Choroid plexus epithelial cell (primary cell): ENCODE measurements around the gene HORMAD1.

Source experiments
- DNase-seq: peaks from one replicate; pipeline ENCODE4 v3.0.0-alpha.2; 2010; ENCODE audit warnings: low read depth
- H3K4me3 ChIP-seq: 2 replicates; pipeline ENCODE4 v1.5.1; 2011; ENCODE audit warnings: low read depth, mild to moderate bottlenecking, control low read depth, low read length, moderate library complexity
- TF ChIP-seq, protein P1 (sequence below): conservative IDR thresholded peaks from 2 replicates; pipeline ENCODE4 v1.5.1; 2011; ENCODE audit warnings: low read depth, mild to moderate bottlenecking, control low read depth, inconsistent platforms, low read length, moderate library complexity

Gene HORMAD1

DNA sequence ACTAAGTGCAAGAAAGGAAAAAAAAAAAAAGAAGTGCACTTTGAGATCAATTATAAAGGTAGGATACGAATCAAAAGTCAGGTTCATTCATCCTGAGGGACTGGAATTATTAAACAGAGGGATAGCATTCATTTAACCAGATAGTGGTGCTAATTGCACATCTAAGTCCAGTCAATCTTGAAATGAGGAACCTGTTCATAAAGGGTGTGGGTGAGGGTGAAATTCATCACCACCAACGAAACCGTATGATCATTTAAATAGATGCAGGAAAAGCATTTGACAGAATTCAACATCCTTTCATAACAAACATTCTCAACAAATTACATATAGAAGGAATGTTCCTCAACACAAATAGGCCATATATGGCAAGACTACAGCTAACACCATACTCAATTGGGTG lies 39.3 kb upstream of the HORMAD1 start:
- no peak for DNase-seq
- TF ChIP-seq, protein P1, sequence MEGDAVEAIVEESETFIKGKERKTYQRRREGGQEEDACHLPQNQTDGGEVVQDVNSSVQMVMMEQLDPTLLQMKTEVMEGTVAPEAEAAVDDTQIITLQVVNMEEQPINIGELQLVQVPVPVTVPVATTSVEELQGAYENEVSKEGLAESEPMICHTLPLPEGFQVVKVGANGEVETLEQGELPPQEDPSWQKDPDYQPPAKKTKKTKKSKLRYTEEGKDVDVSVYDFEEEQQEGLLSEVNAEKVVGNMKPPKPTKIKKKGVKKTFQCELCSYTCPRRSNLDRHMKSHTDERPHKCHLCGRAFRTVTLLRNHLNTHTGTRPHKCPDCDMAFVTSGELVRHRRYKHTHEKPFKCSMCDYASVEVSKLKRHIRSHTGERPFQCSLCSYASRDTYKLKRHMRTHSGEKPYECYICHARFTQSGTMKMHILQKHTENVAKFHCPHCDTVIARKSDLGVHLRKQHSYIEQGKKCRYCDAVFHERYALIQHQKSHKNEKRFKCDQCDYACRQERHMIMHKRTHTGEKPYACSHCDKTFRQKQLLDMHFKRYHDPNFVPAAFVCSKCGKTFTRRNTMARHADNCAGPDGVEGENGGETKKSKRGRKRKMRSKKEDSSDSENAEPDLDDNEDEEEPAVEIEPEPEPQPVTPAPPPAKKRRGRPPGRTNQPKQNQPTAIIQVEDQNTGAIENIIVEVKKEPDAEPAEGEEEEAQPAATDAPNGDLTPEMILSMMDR: no peak

DNA sequence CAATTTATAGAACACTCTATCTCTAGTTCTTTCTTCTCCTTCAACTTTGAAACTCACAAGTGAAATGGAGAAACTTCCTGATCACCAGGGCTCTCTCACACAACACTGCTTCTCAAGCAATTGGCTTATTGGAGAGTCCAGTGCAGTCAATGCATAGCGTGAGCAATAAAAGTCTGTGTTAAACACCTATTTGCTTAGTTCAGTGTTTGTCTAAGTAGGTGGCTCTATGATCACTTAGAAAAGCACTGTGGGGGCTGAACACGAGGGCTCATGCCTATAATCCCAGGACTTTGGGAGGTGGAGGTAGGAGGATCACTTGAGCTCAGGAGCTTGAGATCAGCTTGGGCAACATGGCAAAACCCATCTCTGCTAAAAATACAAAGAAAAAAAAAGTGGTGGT lies 32.7 kb upstream of the HORMAD1 start:
- DNase-seq: no peak
- TF ChIP-seq, protein P1: no peak
- no peak overlapping the region for H3K4me3 ChIP-seq

More for the DNA sequence above, 39.3 kb upstream of the HORMAD1 start:
- H3K4me3 ChIP-seq: no peak overlapping the region

DNA sequence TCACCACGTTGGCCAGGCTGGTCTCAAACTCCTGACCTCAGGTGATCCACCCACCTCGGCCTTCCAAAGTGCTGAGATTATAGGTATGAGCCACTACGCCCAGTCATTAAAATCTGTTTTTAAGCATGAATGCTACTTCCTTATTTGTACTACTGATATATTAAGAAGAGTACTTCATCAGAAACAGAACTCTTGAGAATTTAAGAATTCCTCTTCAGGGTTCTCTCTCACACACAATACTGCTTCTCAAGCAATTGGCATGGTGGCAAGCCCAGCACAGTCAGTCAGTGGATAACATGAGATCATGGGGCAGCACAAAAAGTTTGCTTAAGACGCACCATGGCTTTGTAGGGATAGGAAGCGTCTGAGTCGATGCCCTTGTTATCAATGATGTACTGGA lies 30.7 kb upstream of the HORMAD1 start:
- TF ChIP-seq, protein P1: no peak
- H3K4me3 ChIP-seq: no peak overlapping the region
- no peak for DNase-seq

DNA sequence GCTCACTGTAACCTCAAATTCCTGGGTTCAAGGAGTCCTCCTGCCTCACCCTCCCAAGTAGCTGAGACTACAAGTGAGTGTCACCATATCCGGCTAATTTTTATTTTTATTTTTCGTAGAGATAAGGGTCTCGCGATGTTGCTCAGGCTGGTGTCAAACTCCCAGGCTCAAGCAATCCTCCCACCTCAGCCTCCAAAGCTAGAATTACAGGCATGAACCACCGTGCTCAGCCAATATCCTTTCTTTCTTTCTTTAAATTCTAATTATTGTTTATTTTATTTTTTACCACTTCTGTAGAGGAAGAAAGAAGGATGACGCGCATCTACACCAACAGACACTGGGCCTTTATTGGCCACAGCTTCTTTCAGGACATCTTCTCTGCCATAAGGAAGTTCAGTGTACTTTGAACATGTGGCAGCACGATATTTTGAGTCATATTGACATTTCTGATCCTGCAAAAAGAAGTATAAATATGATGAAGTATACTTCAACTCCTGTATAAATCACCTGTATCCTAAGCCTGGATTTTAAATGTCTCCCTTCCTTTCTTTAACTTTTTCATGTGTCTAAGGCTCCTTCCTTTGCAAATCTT lies 29.1 kb upstream of the HORMAD1 start:
- DNase-seq: no peak
- H3K4me3 ChIP-seq: no peak overlapping the region
- TF ChIP-seq, protein P1: no peak

DNA sequence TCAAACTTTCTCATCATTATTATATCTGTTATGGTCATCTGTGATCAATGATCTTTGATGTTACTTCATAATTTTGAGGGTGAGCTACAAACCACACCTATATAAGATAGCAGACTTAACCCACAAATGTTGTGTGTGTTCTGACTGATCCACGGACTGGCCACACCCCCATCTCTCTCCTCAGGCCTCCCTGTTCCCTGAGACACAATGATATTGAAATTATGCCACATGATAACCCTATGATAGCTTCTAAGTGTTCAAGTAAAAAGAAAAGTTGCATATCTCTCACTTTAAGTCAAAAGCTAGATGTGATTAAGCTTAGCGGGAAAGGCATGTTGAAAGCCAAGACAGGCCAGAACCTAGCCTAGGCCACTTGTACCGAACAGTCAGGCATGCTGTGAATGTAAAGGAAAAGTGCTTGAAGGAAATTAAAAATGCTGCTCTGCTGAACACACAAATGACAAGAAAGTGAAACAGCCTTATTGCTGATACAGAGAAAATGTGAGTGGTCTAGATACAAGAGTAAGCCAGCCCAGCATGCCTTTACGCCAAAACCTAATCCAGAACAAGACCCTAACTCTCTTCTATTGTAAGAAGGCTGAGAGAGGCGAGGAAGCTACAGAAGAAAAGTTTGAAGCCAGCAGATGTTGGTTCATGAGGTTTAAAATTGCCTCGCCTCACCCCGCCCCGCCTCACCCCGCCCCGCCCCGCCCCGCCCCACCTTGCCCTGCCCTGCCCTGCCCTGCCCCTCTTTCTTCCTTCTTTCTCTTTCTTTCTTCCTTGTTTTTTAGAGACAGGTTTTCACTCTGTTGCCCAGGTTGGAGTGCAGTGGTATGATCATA lies 28.4 kb upstream of the HORMAD1 start:
- TF ChIP-seq, protein P1: no peak
- no peak for DNase-seq
- H3K4me3 ChIP-seq: no peak overlapping the region

DNA sequence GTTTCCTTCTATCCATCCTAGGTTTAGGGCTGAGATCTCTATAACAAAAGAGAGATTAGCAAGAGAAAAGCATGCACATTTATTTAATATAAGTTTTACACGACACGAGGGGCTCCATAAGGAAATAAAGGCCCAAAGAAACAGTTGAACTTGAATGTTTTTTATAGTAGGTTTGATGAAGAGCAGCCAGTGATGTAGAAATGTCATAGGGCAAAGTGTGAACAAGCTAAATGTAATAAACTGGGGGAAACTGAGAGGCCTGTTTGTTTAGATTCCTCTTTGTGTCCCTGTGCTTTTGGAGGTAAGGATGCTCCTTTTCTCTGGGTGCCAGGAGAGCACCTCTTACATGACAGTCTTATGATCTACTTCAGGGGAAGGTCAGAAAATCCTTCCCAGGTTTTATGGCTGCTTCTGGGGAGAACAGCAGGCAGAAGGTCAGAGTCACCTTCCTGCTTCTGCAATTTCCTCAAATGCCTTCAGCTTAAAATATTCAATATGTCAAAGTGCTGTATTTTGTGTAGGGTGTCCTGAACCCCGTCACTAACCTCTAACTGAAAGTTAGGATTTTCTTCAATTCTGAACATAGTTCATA lies 9.5 kb upstream of the HORMAD1 start:
- no peak overlapping the region for H3K4me3 ChIP-seq
- DNase-seq: no peak
- TF ChIP-seq, protein P1: no peak
